Measurements from ENCODE around the gene TRIM17. TPM values are rescaled to one million over a fixed set of nuclear protein-coding genes. Genes with fewer than 3 reads are reported as not detected.

Gene TRIM17
- polyA plus RNA-seq, 3 donors, result not detected

GRCh38 chr1:228407106-228408040 is 9.3 kb downstream of the TRIM17 start:
- H3K9me3 ChIP-seq (replicated peaks in 1 of 2; ENCODE audit: control insufficient read depth in 1 of 2, insufficient read depth in 1 of 2, low read length in 2 of 2), result no peaks in the 10 kb centered on the region
- Mint-ChIP-seq H3K27ac (peak overlapping the region; percentile 42 to 81 (median 74)), H3K36me3 (peaks cover 27 to 42% of the 10 kb centered on the region in 2 donors), H3K9me3 (peaks cover 0 to under 1% (median 0%) of the 10 kb centered on the region in 7 donors), H3K27me3 (ENCODE audit: low read depth in 3 of 3) (peaks cover 0 to 2% (median 0%) of the 10 kb centered on the region in 3 donors), H3K4me3 (peak overlapping the region; percentile 81 to 89), H3K4me1 (peaks cover 58% of the 10 kb centered on the region)
- H3K79me2 ChIP-seq (ENCODE audit: insufficient read depth, low read length), result peaks cover 58% of the 10 kb centered on the region
- peak overlapping the region; percentile 50 to 95 (median 58) for H3K4me3 ChIP-seq (replicated peaks in 1 of 3; ENCODE audit: low read depth in 2 of 3, low read length in 3 of 3)
- no peak for DNase-seq
- H3K27me3 ChIP-seq (ENCODE audit: control insufficient read depth in 2 of 2, insufficient read depth in 2 of 2, low read length in 2 of 2), result no peaks in the 10 kb centered on the region
- peak overlapping the region; percentile 32 for H3K9ac ChIP-seq (ENCODE audit: insufficient read depth, low read length, poor library complexity, severe bottlenecking)
- WGBS (ENCODE audit: insufficient coverage), result 61% methylated on average over 5 of the region's 29 CpGs
- H3K4me2 ChIP-seq (replicated peaks; ENCODE audit: extremely low read depth, low read length, poor library complexity, severe bottlenecking), result peak overlapping the region; percentile 85
- no peak for TF ChIP-seq CTCF (IDR thresholded peaks at IDR 0.05)
- H3K4me1 ChIP-seq (ENCODE audit: control insufficient read depth in 1 of 2, insufficient read depth in 2 of 2, low read length in 2 of 2), result peaks cover 31 to 43% of the 10 kb centered on the region in 2 donors
- peak overlapping the region; percentile 91 for H2AFZ ChIP-seq (ENCODE audit: insufficient read depth, low read depth, low read length, poor library complexity, severe bottlenecking)
- H3K36me3 ChIP-seq (replicated peaks in 1 of 2; ENCODE audit: control insufficient read depth in 1 of 2, insufficient read depth in 2 of 2, low read length in 2 of 2), result peaks cover 7 to 27% of the 10 kb centered on the region in 2 donors
- H3K27ac ChIP-seq (ENCODE audit: low read depth in 1 of 2, low read length in 2 of 2), result peak overlapping the region; percentile 25 to 80
- intact Hi-C loops (cut with micrococcal nuclease), result loop anchor here (5.0 to 10.0 kb wide), 4 partner anchors 45 to 273 kb away; partner anchors contain the start of gene RNF187 (in 1 of the 2)
- peaks cover 35% of the 10 kb centered on the region for H4K20me1 ChIP-seq (ENCODE audit: insufficient read depth, low read length)

DNA sequence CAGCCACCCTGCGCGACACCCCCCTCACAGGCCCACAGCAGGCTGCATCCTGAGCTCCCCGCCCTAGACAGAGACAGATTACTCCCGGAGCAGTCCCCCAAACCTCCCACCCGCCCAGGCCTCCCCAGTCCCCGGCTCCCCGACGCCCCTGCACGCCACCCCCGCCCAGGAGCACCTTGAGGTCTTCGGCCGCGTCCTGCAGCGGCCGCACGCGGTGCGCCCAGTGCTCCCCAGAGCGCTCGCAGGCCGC is 10.8 kb downstream of the TRIM17 start:
- peak overlapping the region; percentile 89 to 93 for H3K4me3 Mint-ChIP-seq
- Histone ChIP-seq H3K79me2 (ENCODE audit: insufficient read depth, low read length) (peaks cover 72% of the 10 kb centered on the region), H3K9me3 (replicated peaks in 1 of 2; ENCODE audit: control insufficient read depth in 1 of 2, insufficient read depth in 1 of 2, low read length in 2 of 2) (no peaks in the 10 kb centered on the region), H2AFZ (ENCODE audit: insufficient read depth, low read depth, low read length, poor library complexity, severe bottlenecking) (peak overlapping the region; percentile 91), H4K20me1 (ENCODE audit: insufficient read depth, low read length) (peaks cover 50% of the 10 kb centered on the region), H3K4me2 (replicated peaks; ENCODE audit: extremely low read depth, low read length, poor library complexity, severe bottlenecking) (peak overlapping the region; percentile 85), H3K36me3 (replicated peaks in 1 of 2; ENCODE audit: control insufficient read depth in 1 of 2, insufficient read depth in 2 of 2, low read length in 2 of 2) (peaks cover 16 to 35% of the 10 kb centered on the region in 2 donors), H3K27me3 (ENCODE audit: control insufficient read depth in 2 of 2, insufficient read depth in 2 of 2, low read length in 2 of 2) (no peaks in the 10 kb centered on the region), H3K4me1 (ENCODE audit: control insufficient read depth in 1 of 2, insufficient read depth in 2 of 2, low read length in 2 of 2) (peaks cover 31 to 43% of the 10 kb centered on the region in 2 donors), H3K9ac (ENCODE audit: insufficient read depth, low read length, poor library complexity, severe bottlenecking) (peak overlapping the region; percentile 94), H3K27ac (ENCODE audit: low read depth in 1 of 2, low read length in 2 of 2) (peak overlapping the region in 1 of 2 donors; percentile 89), H3K4me3 (replicated peaks in 1 of 3; ENCODE audit: low read depth in 2 of 3, low read length in 3 of 3) (peak overlapping the region; percentile 58 to 95 (median 75))
- peaks cover 36 to 45% of the 10 kb centered on the region in 2 donors for H3K36me3 Mint-ChIP-seq
- 0% methylated on average over 18 of the region's 21 CpGs for WGBS (ENCODE audit: insufficient coverage)
- no peak for TF ChIP-seq CTCF (IDR thresholded peaks at IDR 0.05)
- no peak for DNase-seq
- intact Hi-C loops (cut with micrococcal nuclease), result loop anchor here (5.0 to 10.0 kb wide), 4 partner anchors 46 to 271 kb away; partner anchors contain the start of gene RNF187 (in 1 of the 2)
- peak overlapping the region in 5 of 7 donors; percentile 48 to 93 (median 86) for H3K27ac Mint-ChIP-seq
- no peaks in the 10 kb centered on the region for H3K27me3 Mint-ChIP-seq (ENCODE audit: low read depth in 3 of 3)
- H3K4me1 Mint-ChIP-seq, result peaks cover 66% of the 10 kb centered on the region
- peaks cover 0 to 2% (median 0%) of the 10 kb centered on the region in 7 donors for H3K9me3 Mint-ChIP-seq
